Lung (tissue), 12 donors: ENCODE results near the gene TNFRSF9. TPM values are rescaled to one million over a fixed set of nuclear protein-coding genes. Genes with fewer than 3 reads are reported as not detected.

Source experiments
- ATAC-seq: fragments of 200-7000 bp; cut with Tn5 transposase; one replicate; pipeline ENCODE4 v1.9.1; 2020; ENCODE audit warnings: moderate number of reproducible peaks; ENCODE audit not compliant: insufficient read depth, low FRiP score
- DNase-seq, 3 donors: peaks; one replicate each; pipeline ENCODE4 v3.0.0-alpha.2; 2013 to 2017
- H3K27ac ChIP-seq, 2 donors: one replicate each; pipeline ENCODE4 v1.5.1; 2013; ENCODE audit warnings: mild to moderate bottlenecking in 2 of 2, moderate library complexity in 2 of 2, control low read depth in 1 of 2, inconsistent platforms in 1 of 2, low read depth in 1 of 2, low read length in 1 of 2
- H3K27me3 ChIP-seq, 3 donors: one replicate each; pipeline ENCODE4 v1.5.1; 2013; ENCODE audit warnings: low read length in 2 of 3; ENCODE audit not compliant: control insufficient read depth in 3 of 3, insufficient read depth in 3 of 3
- H3K36me3 ChIP-seq, 4 donors: one replicate each; pipeline ENCODE4 v1.5.1; 2013; ENCODE audit warnings: low read length in 4 of 4, mild to moderate bottlenecking in 1 of 4, moderate library complexity in 1 of 4; ENCODE audit not compliant: control insufficient read depth in 4 of 4, insufficient read depth in 4 of 4
- H3K4me1 ChIP-seq, 5 donors: one replicate each; pipeline ENCODE4 v1.5.1; 2013; ENCODE audit warnings: low read length in 5 of 5, mild to moderate bottlenecking in 2 of 5, moderate library complexity in 1 of 5; ENCODE audit not compliant: control insufficient read depth in 5 of 5, insufficient read depth in 5 of 5
- H3K4me3 ChIP-seq: one replicate; pipeline ENCODE4 v1.5.1; 2013; ENCODE audit warnings: mild to moderate bottlenecking, control low read depth, moderate library complexity
- H3K9ac ChIP-seq, 2 donors: one replicate each; pipeline ENCODE4 v1.5.1; 2013; ENCODE audit warnings: low read length in 2 of 2, control low read depth in 1 of 2; ENCODE audit not compliant: insufficient read depth in 1 of 2
- H3K9me3 ChIP-seq, 4 donors: one replicate each; pipeline ENCODE4 v1.5.1; 2013; ENCODE audit warnings: low read length in 3 of 4, mild to moderate bottlenecking in 1 of 4, moderate library complexity in 1 of 4; ENCODE audit not compliant: control insufficient read depth in 4 of 4, insufficient read depth in 3 of 4
- WGBS, 2 donors: extraction: QIAGEN DNeasy Blood & Tissue Kit; methylation state at CpG; one replicate each; pipeline ENCODE4 v1.1.7; 2013; 5-methylcytosine and 5-hydroxymethylcytosine counted together
- polyA plus RNA-seq, 2 donors: library from polyadenylated mRNA; stranded (reverse); fragments of 200-250 nt; gene quantifications; one replicate each; pipeline ENCODE4 v1.2.1, GENCODE V29; 2013
- total RNA-seq, 2 donors: library from RNA; depleted of rRNA in 1 of 2; stranded (reverse); fragments of >200 nt in 1 of 2; gene quantifications; one replicate each; pipeline ENCODE4 v1.2.1, GENCODE V29; 2014 to 2021
- TF ChIP-seq, protein P1 (sequence below): IDR thresholded peaks from 2 replicates; pipeline ENCODE4 v1.5.1; 2012; ENCODE audit warnings: mild to moderate bottlenecking; ENCODE audit errors: control extremely low read depth, extremely low read depth
- donor health status: control.
- donor health status: control.
- donor health status: Bipolar disorder and iron deficiency.
- donor health status: healthy.
- donor health status: DM: yes; HTN: yes; CAD: no.

The TNFRSF9 gene
- total and polyA plus RNA-seq, 4 donors: 0.45 to 2.0 (median 0.65) TPM

GRCh38 chr1:7987528-7987927, 46.9 kb upstream of the TNFRSF9 start:
- no peak overlapping the region for H3K9ac ChIP-seq
- no peaks in the 10 kb centered on the region for H3K27me3 ChIP-seq
- peaks cover 0 to 2% (median 0%) of the 10 kb centered on the region in 4 donors for H3K9me3 ChIP-seq
- DNase-seq (no peak), ATAC-seq (no peak)
- no peak overlapping the region for H3K4me3 ChIP-seq
- no peak overlapping the region for H3K27ac ChIP-seq
- 90 to 96% methylated on average over 7 of the region's 7 CpGs for WGBS, 2 donors
- TF ChIP-seq, protein P1, sequence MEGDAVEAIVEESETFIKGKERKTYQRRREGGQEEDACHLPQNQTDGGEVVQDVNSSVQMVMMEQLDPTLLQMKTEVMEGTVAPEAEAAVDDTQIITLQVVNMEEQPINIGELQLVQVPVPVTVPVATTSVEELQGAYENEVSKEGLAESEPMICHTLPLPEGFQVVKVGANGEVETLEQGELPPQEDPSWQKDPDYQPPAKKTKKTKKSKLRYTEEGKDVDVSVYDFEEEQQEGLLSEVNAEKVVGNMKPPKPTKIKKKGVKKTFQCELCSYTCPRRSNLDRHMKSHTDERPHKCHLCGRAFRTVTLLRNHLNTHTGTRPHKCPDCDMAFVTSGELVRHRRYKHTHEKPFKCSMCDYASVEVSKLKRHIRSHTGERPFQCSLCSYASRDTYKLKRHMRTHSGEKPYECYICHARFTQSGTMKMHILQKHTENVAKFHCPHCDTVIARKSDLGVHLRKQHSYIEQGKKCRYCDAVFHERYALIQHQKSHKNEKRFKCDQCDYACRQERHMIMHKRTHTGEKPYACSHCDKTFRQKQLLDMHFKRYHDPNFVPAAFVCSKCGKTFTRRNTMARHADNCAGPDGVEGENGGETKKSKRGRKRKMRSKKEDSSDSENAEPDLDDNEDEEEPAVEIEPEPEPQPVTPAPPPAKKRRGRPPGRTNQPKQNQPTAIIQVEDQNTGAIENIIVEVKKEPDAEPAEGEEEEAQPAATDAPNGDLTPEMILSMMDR: no peak
- peaks cover 0 to 2% (median 0%) of the 10 kb centered on the region in 5 donors for H3K4me1 ChIP-seq
- peaks cover 13 to 37% (median 30%) of the 10 kb centered on the region in 4 donors for H3K36me3 ChIP-seq

GRCh38 chr1:7985851-7986612, 45.4 kb upstream of the TNFRSF9 start:
- ATAC-seq (no peak), DNase-seq (no peak)
- Histone ChIP-seq H3K4me1 (peaks cover 0 to 2% (median 0%) of the 10 kb centered on the region in 5 donors), H3K27me3 (no peaks in the 10 kb centered on the region), H3K4me3 (no peak overlapping the region), H3K27ac (no peak overlapping the region), H3K9me3 (peaks cover 0 to 2% (median 0%) of the 10 kb centered on the region in 4 donors), H3K36me3 (peaks cover 17 to 38% (median 33%) of the 10 kb centered on the region in 4 donors), H3K9ac (no peak overlapping the region)
- 89 to 91% methylated on average over 15 of the region's 15 CpGs for WGBS, 2 donors
- TF ChIP-seq, protein P1: no peak

DNA sequence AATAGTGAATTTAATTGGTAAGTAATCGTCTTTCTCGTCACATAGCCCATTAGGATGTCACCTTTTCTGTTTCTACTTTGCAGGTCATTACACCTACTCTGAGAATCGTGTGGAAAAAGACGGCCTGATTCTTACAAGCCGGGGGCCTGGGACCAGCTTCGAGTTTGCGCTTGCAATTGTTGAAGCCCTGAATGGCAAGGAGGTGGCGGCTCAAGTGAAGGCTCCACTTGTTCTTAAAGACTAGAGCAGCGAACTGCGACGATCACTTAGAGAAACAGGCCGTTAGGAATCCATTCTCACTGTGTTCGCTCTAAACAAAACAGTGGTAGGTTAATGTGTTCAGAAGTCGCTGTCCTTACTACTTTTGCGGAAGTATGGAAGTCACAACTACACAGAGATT, 44.2 kb upstream of the TNFRSF9 start:
- no peak for DNase-seq

More for the DNA sequence above, 44.2 kb upstream of the TNFRSF9 start:
- Histone ChIP-seq H3K4me1 (peaks cover 0 to 2% (median 0%) of the 10 kb centered on the region in 5 donors), H3K9ac (no peak overlapping the region), H3K27me3 (no peaks in the 10 kb centered on the region), H3K27ac (no peak overlapping the region), H3K9me3 (no peaks in the 10 kb centered on the region), H3K4me3 (no peak overlapping the region), H3K36me3 (peaks cover 22 to 45% (median 28%) of the 10 kb centered on the region in 4 donors)
- ATAC-seq: no peak
- TF ChIP-seq, protein P1: no peak
- 94 to 96% methylated on average over 15 of the region's 15 CpGs for WGBS, 2 donors
